ENCODE results near the gene G0S2. TPM values are rescaled to one million over a fixed set of nuclear protein-coding genes. Genes with fewer than 3 reads are reported as not detected.

The G0S2 gene
- total RNA-seq, 6 experiments from 2014 or later = 1.7 to 2.6 (median 1.9) TPM

DNA sequence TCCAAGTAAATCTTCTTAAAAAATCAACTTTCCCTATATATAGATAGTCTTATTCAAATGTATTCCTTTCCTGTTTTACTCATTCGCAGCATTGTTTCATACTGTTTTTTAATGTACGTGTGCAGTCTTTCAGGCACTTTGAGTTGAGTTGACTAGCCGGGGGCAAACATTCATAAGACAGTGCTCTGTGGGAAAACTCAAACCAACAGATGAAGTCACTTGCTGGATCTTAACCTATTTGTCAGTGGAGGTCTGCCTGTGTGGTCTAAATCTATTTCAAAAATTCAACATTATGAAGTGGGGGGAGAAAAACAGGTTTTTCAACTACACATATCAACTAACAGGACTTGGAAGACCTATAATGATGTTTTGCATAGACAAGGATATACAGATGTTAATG lies 35.6 kb downstream of the G0S2 start:
- TF ChIP-seq, protein P1, sequence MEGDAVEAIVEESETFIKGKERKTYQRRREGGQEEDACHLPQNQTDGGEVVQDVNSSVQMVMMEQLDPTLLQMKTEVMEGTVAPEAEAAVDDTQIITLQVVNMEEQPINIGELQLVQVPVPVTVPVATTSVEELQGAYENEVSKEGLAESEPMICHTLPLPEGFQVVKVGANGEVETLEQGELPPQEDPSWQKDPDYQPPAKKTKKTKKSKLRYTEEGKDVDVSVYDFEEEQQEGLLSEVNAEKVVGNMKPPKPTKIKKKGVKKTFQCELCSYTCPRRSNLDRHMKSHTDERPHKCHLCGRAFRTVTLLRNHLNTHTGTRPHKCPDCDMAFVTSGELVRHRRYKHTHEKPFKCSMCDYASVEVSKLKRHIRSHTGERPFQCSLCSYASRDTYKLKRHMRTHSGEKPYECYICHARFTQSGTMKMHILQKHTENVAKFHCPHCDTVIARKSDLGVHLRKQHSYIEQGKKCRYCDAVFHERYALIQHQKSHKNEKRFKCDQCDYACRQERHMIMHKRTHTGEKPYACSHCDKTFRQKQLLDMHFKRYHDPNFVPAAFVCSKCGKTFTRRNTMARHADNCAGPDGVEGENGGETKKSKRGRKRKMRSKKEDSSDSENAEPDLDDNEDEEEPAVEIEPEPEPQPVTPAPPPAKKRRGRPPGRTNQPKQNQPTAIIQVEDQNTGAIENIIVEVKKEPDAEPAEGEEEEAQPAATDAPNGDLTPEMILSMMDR (IDR thresholded peaks at IDR 0.05) = no peak
- Mint-ChIP-seq H3K4me3 (no peak overlapping the region), H3K27ac (no peak overlapping the region), H3K4me1 (ENCODE audit: low read depth) (peaks cover 31% of the 10 kb centered on the region), H3K36me3 (ENCODE audit: low read depth) (no peaks in the 10 kb centered on the region), H3K9me3 (no peaks in the 10 kb centered on the region), H3K27me3 (ENCODE audit: insufficient read depth) (peaks cover 3% of the 10 kb centered on the region)
- no peak for DNase-seq

- Mint-ChIP-seq H3K9me3 (no peaks in the 10 kb centered on the region), H3K27ac (no peak overlapping the region), H3K4me3 (no peak overlapping the region), H3K27me3 (ENCODE audit: insufficient read depth) (peaks cover 2% of the 10 kb centered on the region; the same call in 1 of the 2 replicates), H3K36me3 (ENCODE audit: low read depth) (no peaks in the 10 kb centered on the region), H3K4me1 (ENCODE audit: low read depth) (peaks cover 18% of the 10 kb centered on the region)
- TF ChIP-seq, protein P1 (IDR thresholded peaks at IDR 0.05) = no peak
- DNase-seq = no peak
Measured at GRCh38 chr1:209714338-209714737, 39.1 kb downstream of the G0S2 start.

DNA sequence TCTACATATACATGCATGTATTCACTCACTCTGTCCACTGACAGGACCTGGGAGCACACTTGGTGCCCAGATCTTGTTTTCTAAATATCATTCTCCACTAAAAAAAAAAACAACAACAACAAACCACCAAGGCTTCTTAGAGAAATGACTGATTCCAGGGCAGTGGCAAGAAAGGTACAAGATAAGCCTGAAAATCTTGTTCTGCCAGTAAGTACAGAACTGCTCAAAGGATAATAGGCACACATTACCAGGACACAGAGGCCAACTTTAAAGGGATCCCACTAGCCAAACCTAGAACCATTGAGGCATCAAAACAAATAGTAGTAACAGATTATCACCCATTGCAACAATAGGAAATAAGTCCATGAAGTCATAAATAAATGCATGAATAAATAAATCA lies 40.1 kb downstream of the G0S2 start:
- TF ChIP-seq, protein P1 (IDR thresholded peaks at IDR 0.05) = no peak
- no peak overlapping the region for H3K4me3 Mint-ChIP-seq
- peaks cover 11% of the 10 kb centered on the region for H3K4me1 Mint-ChIP-seq (ENCODE audit: low read depth)
- no peak for DNase-seq
- no peaks in the 10 kb centered on the region for H3K9me3 Mint-ChIP-seq
- no peak overlapping the region for H3K27ac Mint-ChIP-seq
- H3K36me3 Mint-ChIP-seq (ENCODE audit: low read depth) = no peaks in the 10 kb centered on the region
- peaks cover 5% of the 10 kb centered on the region for H3K27me3 Mint-ChIP-seq (ENCODE audit: insufficient read depth)

DNA sequence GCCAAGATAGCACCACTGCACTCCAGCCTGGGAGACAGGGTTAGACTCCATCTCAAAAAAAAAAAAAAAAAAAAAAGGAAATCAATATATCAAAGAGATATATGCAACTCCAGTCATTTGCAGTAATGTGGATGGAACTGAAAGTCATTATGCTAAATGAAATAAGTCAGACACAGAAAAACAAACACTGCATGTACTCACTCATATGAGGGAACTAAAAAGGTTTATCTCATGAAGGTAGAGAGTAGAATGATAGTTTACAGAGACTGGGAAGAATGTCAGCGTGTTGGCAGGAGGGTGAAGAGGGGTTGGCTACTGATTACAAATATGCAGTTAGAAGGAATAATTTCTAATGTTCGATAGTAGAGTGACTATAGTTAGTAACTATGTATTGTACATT lies 42.6 kb downstream of the G0S2 start:
- Mint-ChIP-seq H3K4me1 (ENCODE audit: low read depth) (peaks cover 16% of the 10 kb centered on the region), H3K36me3 (ENCODE audit: low read depth) (no peaks in the 10 kb centered on the region), H3K27ac (no peak overlapping the region), H3K9me3 (no peaks in the 10 kb centered on the region), H3K4me3 (no peak overlapping the region), H3K27me3 (ENCODE audit: insufficient read depth) (peaks cover 11% of the 10 kb centered on the region)
- no peak for DNase-seq
- TF ChIP-seq, protein P1 (IDR thresholded peaks at IDR 0.05) = no peak

DNA sequence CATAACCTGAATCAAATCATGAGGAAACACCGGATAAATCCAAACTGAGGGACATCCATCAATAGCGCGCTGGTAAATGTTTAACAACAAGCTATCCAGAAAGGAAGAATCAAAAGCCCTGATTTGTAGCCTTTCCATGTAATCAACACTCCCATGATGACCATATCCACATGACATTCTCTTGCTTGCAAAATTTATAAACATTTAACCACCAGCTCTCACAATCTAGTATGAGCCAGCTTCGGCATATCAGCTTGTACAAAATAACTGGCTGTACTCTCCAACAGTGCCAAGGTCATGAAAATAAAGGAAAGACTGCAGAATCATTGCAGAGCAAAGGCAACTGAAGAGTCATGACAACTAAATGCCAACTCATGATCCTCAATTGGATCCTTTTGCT lies 45.1 kb downstream of the G0S2 start:
- Mint-ChIP-seq H3K27me3 (ENCODE audit: insufficient read depth) (peaks cover 16% of the 10 kb centered on the region), H3K9me3 (no peaks in the 10 kb centered on the region), H3K36me3 (ENCODE audit: low read depth) (no peaks in the 10 kb centered on the region), H3K27ac (no peak overlapping the region), H3K4me3 (no peak overlapping the region), H3K4me1 (ENCODE audit: low read depth) (peaks cover 7% of the 10 kb centered on the region)
- no peak for DNase-seq
- TF ChIP-seq, protein P1 (IDR thresholded peaks at IDR 0.05) = no peak

GRCh38 chr1:209720826-209721225 lies 45.6 kb downstream of the G0S2 start:
- peak; percentile 13 for DNase-seq
- TF ChIP-seq, protein P1 (IDR thresholded peaks at IDR 0.05) = no peak
- H3K9me3 Mint-ChIP-seq = no peaks in the 10 kb centered on the region
- peaks cover 7% of the 10 kb centered on the region for H3K4me1 Mint-ChIP-seq (ENCODE audit: low read depth)
- H3K27ac Mint-ChIP-seq = no peak overlapping the region
- no peak overlapping the region for H3K4me3 Mint-ChIP-seq
- no peaks in the 10 kb centered on the region for H3K36me3 Mint-ChIP-seq (ENCODE audit: low read depth)
- peaks cover 16% of the 10 kb centered on the region for H3K27me3 Mint-ChIP-seq (ENCODE audit: insufficient read depth)

All from HFFc6 (cell line).